22Rv1 (cell line): Measurements from ENCODE around the gene TTLL4.
"Not testable (repeated sequence)": the region's sequence is repeated elsewhere in the genome, so short reads cannot be mapped to it uniquely, and the experiment has no call there.

Experiments
- H3K27ac ChIP-seq: fragments of 450-650 bp; 2 replicates; pipeline ENCODE4 v1.5.1; 2017
- CTCF ChIP-seq: fragments of 450-650 bp; IDR thresholded peaks from 2 replicates; pipeline ENCODE4 v1.5.1; 2017; ENCODE audit warnings: mild to moderate bottlenecking
- ZFX ChIP-seq: fragments of 450-650 bp; IDR thresholded peaks from 2 replicates; pipeline ENCODE4 v1.6.1; 2017; ENCODE audit warnings: antibody characterized with exemption, borderline replicate concordance

The TTLL4 gene

GRCh38 chr2:218755567-218756404, 45.2 kb downstream of the TTLL4 start:
- no peak overlapping the region for H3K27ac ChIP-seq
- TF ChIP-seq CTCF (no peak), ZFX (no peak)

GRCh38 chr2:218756599-218757377, 46.2 kb downstream of the TTLL4 start:
- TF ChIP-seq ZFX (no peak), CTCF (no peak)
- H3K27ac ChIP-seq: no peak overlapping the region

- no peak overlapping the region for H3K27ac ChIP-seq
- TF ChIP-seq CTCF (no peak), ZFX (no peak)
These were observed 51.2 kb downstream of the TTLL4 start for GRCh38 chr2:218761795-218762194.

- not testable (repeated sequence) for H3K27ac ChIP-seq
These were observed 62.1 kb downstream of the TTLL4 start for GRCh38 chr2:218772759-218773158.

GRCh38 chr2:218773881-218774280, 63.2 kb downstream of the TTLL4 start:
- no peak for TF ChIP-seq CTCF
- TF ChIP-seq ZFX: no peak
- H3K27ac ChIP-seq: no peak overlapping the region

GRCh38 chr2:218776488-218776887, 65.9 kb downstream of the TTLL4 start:
- TF ChIP-seq ZFX (no peak), CTCF (no peak)
- no peak overlapping the region for H3K27ac ChIP-seq

- TF ChIP-seq CTCF (no peak), ZFX (no peak)
- H3K27ac ChIP-seq: no peak overlapping the region
These were observed 66.8 kb downstream of the TTLL4 start for GRCh38 chr2:218777276-218777990.
